GM21619 (cell line): ENCODE results near the gene WDFY2.
A peak's percentile ranks its signal among the peaks of the same experiment; 100 is the strongest.
"Not testable (repeated sequence)": the region's sequence is repeated elsewhere in the genome, so short reads cannot be mapped to it uniquely, and the experiment has no call there.

ENCODE experiments used
- ATAC-seq: cut with Tn5 transposase; IDR thresholded peaks from one replicate; pipeline ENCODE4 v1.9.1; 2021; ENCODE audit not compliant: unreplicated experiment

WDFY2 gene

DNA sequence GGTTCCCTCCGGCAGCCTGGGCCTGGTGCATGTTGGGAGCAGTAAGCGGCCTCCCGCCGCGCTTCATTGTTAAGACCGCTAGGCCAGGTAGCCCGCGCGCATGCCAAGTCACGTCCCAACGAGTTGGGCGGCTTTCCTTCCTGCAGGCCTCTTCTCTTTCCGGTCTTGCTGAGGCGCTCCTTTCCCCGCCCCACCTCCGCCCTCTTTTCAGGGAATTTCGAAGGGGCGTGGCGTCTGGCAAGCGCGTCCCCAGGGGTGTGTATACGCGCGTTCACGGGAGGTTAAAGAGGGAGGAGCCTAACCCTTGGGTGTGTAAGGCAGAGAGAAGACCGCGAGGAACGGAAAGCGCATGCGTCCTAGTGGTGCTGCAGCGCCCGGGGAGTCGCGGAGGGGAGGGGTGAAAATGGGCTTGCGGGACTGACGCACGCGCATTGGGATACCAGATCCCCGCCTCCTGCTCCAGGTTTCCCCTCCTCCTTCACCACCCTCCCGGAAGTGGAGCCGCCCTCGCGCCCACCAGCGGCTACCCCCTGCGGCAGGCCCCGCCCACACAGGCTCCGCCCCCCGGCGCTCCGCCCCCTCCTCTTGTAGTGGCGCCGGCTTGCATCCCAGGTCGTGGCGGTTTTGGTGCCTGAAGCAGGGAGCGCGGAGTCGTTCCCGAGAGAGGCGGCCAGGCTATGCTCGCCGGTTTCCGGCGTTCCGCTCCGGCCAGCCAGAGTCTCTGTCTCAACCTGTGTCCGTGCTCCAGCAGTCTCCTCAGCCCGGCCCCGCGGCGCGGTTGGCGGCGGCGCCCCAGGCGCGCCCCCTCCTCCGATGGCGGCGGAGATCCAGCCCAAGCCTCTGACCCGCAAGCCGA is at the start of gene WDFY2:
TSS of gene WDFY2 (plus strand) at position 588 of the 856 bp plus-strand sequence. CDS start at position 814, 226 bp downstream.
- peak; percentile 76 for ATAC-seq

GRCh38 chr13:51538591-51539179 is 45.6 kb upstream of the WDFY2 start:
- no peak for ATAC-seq

GRCh38 chr13:51539887-51540286 is 44.4 kb upstream of the WDFY2 start:
- no peak for ATAC-seq

DNA sequence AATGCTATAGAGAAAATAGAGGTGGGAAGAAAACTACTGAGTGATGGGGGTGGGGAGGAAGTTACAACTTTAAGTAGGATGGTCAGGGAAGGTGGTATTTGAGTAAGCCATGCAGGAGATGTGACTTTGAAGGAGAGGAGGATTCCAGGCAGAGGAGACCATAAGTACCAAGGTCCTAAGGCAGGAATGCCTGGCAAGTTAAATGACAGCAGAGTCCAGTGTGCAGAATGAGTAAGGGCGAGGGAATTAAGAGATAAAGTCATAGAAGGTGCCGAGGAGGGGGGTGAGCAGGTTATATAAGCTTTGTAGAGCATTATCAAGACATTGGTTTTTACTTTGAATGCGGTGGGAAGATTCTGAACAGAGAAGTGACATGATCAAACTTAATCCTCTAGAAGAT is 43.2 kb upstream of the WDFY2 start:
- no peak for ATAC-seq

DNA sequence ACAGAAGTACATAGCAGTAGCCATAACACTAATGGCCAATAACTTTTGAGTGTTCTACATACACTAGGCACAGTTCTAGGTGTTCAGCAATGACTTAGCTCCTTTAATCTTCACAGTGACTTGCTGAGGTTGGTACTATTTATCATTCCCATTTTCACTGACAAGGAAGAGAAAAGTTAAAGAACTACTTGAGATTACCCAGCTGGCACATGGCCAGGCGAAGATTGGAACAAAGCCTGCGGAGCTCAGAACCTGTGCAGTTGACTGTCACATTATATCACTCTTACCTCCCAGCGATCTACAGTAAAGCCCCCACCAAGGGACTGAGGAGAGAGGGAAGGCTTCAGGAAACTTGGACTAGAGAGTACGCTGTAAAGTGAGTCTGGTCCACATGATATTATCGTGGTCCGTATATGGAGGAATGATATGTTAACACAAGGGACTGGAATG is 42.4 kb upstream of the WDFY2 start:
- ATAC-seq, result no peak

- no peak for ATAC-seq
Observed at GRCh38 chr13:51542346-51543242, 41.7 kb upstream of the WDFY2 start.

- not testable (repeated sequence) for ATAC-seq
Observed at GRCh38 chr13:51545446-51545845, 38.8 kb upstream of the WDFY2 start.

GRCh38 chr13:51547425-51548176 is 36.7 kb upstream of the WDFY2 start:
- ATAC-seq, result no peak

GRCh38 chr13:51549050-51549449 is 35.2 kb upstream of the WDFY2 start:
- no peak for ATAC-seq

DNA sequence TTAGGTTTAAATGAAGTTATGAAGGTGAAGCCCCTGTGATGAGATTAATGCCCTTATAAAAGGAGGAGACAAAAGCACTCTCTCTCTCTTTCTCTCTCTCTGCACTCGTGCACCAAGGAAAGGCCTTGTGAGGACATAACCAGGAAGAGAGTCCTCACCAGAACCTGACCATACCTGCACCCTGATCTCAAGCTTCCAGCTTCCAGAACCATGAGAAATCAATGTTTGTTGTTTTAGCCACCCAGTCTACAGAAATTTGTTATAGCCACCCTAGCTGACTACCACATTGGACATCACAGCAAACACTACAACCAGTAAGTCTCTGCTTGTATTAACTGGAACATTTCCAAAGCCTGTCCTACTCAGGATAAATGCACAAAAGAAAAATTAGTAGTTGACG is 34.7 kb upstream of the WDFY2 start:
- ATAC-seq, result no peak

GRCh38 chr13:51550151-51550550 is 34.1 kb upstream of the WDFY2 start:
- ATAC-seq, result no peak

DNA sequence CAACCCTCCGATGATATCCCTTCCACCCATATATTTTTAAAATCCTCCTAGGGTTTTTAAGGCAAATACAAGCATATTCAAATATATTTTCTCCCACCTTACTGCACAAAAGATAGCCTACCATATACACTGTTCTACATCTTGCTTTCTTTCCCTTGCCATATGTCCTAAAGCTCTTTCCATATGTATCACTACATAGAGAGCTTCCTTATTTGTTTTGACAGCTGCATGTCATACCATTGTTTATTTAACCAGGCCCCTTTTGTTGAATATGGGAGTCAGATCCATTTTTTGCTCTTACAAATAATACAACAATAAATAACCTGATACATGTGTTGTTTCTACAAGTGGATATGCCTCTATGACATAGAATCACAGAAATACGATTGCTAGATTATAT is 32.8 kb upstream of the WDFY2 start:
- ATAC-seq, result no peak

DNA sequence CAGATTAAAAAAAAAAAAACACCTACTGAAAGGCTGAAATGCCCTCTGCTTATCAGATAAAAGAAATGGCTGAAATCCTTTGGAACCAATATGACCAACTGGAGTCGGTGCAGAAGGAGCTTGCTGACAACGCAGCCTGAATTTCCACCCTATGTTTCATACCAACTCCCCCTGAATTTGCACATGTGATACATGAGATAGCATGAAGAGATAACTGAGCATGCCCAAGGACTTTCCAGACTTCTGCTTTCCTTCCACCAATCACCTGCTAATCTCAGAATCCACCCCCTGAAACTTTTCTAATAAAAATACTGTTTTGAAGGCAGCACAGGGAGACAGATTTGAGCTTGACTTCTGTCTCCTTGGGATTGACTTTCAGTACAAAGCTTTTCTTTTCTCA is 32.2 kb upstream of the WDFY2 start:
- no peak for ATAC-seq

DNA sequence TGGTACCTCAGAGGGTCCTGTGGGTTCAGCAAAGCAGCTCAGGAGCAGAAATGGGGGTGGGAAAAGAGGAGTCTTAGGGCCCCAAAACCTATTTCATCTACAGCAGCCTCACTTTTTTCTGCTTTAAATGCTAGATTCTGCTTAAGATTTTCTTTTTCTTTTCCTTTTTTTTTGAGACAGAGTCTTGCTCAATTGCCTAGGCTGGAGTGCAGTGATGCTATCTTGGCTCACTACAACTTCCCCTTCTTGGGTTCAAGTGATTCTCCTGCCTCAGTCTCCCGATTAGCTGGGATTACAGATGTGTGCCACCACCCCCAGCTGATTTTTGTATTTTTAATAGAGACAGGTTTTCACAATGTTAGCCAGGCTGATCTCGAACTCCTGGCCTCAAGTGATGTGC is 30.7 kb upstream of the WDFY2 start:
- ATAC-seq, result no peak

- ATAC-seq, result no peak
Observed at GRCh38 chr13:51556740-51557139, 27.5 kb upstream of the WDFY2 start.

DNA sequence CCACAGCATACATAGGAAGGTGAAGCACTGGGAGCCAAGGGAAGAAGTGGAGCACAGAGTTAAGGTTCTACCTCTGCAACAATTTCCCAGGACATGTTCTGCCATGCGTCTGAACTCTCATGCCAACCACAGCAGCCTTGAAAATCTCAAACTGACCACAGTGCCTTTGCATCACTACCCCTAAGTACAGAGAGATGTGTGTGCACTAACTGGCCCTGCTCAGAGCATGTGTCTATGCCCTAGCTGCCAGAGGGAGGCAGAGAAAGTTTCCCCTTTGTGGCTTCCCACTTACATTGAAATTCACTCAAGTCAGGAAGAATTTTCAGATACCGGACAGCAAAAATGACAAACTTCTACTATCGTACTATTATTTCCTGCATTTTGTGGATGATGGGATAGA is 26.8 kb upstream of the WDFY2 start:
- no peak for ATAC-seq

DNA sequence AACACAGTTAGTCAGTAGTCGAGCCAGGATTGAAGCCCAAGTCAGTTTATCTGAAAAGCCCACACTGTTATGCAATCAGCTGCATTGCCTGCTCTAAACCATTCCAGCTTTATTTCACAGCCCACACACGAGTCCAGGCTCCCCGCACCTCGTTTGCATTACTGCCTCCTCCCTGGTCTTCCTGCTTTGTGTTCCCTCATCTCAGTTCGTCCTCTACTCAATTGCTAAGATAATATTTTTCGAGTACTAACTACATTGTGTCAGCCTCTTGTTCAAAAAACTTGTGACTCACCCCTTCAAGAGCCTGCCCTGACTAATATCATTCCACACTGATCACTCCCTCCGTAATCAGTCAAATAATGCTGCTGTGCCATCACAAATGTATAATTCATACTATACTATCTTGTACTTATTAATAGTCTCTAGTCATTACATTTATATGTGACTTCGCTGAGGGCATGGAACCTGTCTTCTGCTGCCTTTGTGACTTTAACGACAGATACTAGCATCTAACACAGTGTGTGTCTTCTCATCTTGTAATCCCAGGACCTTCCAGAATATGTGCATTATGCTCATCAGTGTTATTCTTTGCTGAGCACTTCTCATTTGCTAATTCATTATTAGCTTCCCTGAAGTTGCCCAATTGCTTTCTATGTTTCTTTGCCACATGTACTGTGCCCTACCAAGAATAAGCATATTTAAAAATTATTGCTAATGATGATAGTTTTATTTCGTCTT is 26.2 kb upstream of the WDFY2 start:
- no peak for ATAC-seq

- ATAC-seq, result no peak
Observed at GRCh38 chr13:51559946-51560735, 24.1 kb upstream of the WDFY2 start.

DNA sequence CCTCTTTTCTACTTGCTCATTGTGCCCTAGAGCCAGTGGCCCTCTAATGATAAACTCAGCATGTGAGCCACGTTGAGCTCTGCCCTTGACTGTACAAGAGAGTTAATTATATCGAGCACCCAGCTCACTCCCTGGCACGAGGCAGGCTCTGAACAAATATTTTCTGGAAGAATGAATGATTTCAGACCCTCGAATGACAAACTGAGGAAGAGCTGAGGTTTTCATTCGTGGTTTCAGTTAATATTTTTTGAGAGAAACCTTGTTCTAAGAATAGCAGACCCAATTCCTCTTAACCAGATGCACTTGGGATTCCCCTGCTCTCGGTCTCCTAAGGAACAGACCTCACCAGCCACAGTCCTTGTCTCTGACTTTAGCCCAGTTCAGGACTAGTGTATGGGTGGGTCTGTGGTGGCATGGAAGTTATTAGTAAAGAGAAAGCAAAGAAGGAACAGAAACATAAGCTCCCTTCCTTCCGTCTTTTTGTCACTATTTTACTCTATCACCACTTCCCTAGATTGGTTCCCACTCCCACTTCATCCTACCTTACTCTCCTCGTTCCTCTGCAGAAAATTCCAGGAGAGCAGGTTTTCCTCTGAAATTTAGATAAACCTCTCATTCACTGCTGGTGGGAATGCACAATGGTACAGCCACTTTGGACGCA is 22.1 kb upstream of the WDFY2 start:
- peak; percentile 74 for ATAC-seq
